Heart right ventricle (tissue), 16 donors: ENCODE data around the gene GRM2. TPM values are rescaled to one million over a fixed set of nuclear protein-coding genes. Genes with fewer than 3 reads are reported as not detected.
A peak's percentile ranks its signal among the peaks of the same experiment; 100 is the strongest.

Source experiments
- ATAC-seq, 8 donors: fragments of 200-7000 bp; cut with Tn5 transposase; one replicate each; pipeline ENCODE4 v1.9.1; 2020; ENCODE audit warnings: mild to moderate bottlenecking in 8 of 8, moderate library complexity in 8 of 8, moderate number of reproducible peaks in 1 of 8
- DNase-seq, 2 donors: peaks; one replicate each; pipeline ENCODE4 v3.0.0-alpha.2; 2020
- H3K27ac ChIP-seq, 10 donors: fragments of 200-600 bp; sonication (generic) in 2 of 10; one replicate each; pipeline versions ENCODE4 v1.5.0 to v1.8.0; 2020 to 2022; ENCODE audit warnings: mild to moderate bottlenecking in 3 of 10
- H3K27me3 ChIP-seq, 7 donors: fragments of 200-600 bp; one replicate each; pipeline ENCODE4 v1.8.0; 2021 to 2022; ENCODE audit warnings: mild to moderate bottlenecking in 2 of 7
- H3K36me3 ChIP-seq, 9 donors: fragments of 200-600 bp; sonication (generic) in 1 of 9; one replicate each; pipeline versions ENCODE4 v1.5.0 to v1.8.0; 2020 to 2022; ENCODE audit warnings: mild to moderate bottlenecking in 2 of 9
- H3K4me1 ChIP-seq, 9 donors: fragments of 200-600 bp; sonication (generic) in 1 of 9; one replicate each; pipeline versions ENCODE4 v1.5.0 to v1.8.0; 2020 to 2022; ENCODE audit warnings: mild to moderate bottlenecking in 4 of 9
- H3K4me3 ChIP-seq, 10 donors: fragments of 200-600 bp; sonication (generic) in 2 of 10; one replicate each; pipeline versions ENCODE4 v1.5.0 to v1.8.0; 2020 to 2022; ENCODE audit warnings: mild to moderate bottlenecking in 7 of 10, moderate library complexity in 2 of 10
- H3K9me3 ChIP-seq, 11 donors: fragments of 200-600 bp in 10 of 11; sonication (generic) in 2 of 11; one replicate each; pipeline versions ENCODE4 v1.5.0 to v1.8.0; 2013 to 2022; ENCODE audit warnings: mild to moderate bottlenecking in 2 of 11, control low read depth in 1 of 11, moderate library complexity in 1 of 11
- CTCF ChIP-seq, 9 donors: fragments of 200-600 bp; sonication (generic) in 2 of 9; IDR thresholded peaks; one replicate each; pipeline versions ENCODE4 v1.5.0 to v1.8.0; 2021 to 2022; ENCODE audit warnings: antibody characterized with exemption in 9 of 9, mild to moderate bottlenecking in 5 of 9, moderate library complexity in 1 of 9
- WGBS, 2 donors: extraction: QIAGEN DNeasy Blood & Tissue Kit; methylation state at CpG; one replicate each; pipeline ENCODE4 v1.1.7; 2013; ENCODE audit warnings: inconsistent platforms in 1 of 2; 5-methylcytosine and 5-hydroxymethylcytosine counted together
- intact Hi-C, 10 donors: fragments of 100-400 bp; cut with DNase I; formaldehyde crosslinking; loops; one replicate each; pipeline versions ENCODE4 v1.11.1 to v1.14.2; 2022
- polyA plus RNA-seq, 2 donors: library from polyadenylated mRNA; stranded (reverse); fragments of 200-250 nt; gene quantifications; one replicate each; pipeline ENCODE4 v1.2.3, GENCODE V29; 2013
- total RNA-seq, 10 donors: library from RNA; stranded (reverse); fragmentation: NEBNext Ultra II Directional in 3 of 10; extraction: Animal tissue kit (Norgen Biotek cat#: 25700) in 3 of 10; gene quantifications; one replicate each; pipeline versions ENCODE4 v1.2.1 to v1.2.4, GENCODE V29; 2021 to 2023
- donor health status: Arrhythmogenic right ventricular cardiomyopathy.
- donor health status: ischemic (EF 13 %, LVEDD 7.1; RV severe dilation, severe dysfunction).
- donor health status: healthy with polysubstance abuse.
- donor health status: DM: no; HTN: yes; CAD: no.
- donor health status: DM: no; HTN: no; CAD: no.
- donor health status: ischemic (EF 25% LVEDD 6.9; RV normal size, moderate dysfunction).
- donor health status: ischemic (EF 25% LVEDD 5.7; RV mildly dilated, moderate dysfunction).
- donor health status: healthy.
- donor health status: DM: yes; HTN: yes; CAD: no.
- donor health status: Ischemic cardiomyopathy.
- donor health status: ischemic (EF 35%, LVEDD 5.7; RV mildly dilated, moderate dysfunction).
- donor health status: nonischemic (EF 11% LVEDD 7.7; RV severe dilation, severe dysfunction).
- donor health status: DM: yes; HTN: yes; CAD: no.
- donor health status: PGD.
- donor health status: ischemic (EF 29% LVEDD 5.4; RV normal size, mild dysfunction).
- donor health status: nonischemic (EF 23%, LVEDD 6.1; RV moderate dilation, normal function).

The GRM2 gene
- total and polyA plus RNA-seq, 12 donors: 0.04 to 0.66 (median 0.37) TPM; not detected in 1

- Histone ChIP-seq H3K27me3 (no peaks in the 10 kb centered on the region), H3K4me3 (peak within 1 kb of the TSS; percentile 72 to 98 (median 88)), H3K27ac (peak within 1 kb of the TSS; percentile 90 to 99 (median 97)), H3K36me3 (peaks cover 0 to 21% (median 0%) of the 10 kb centered on the region in 9 donors), H3K4me1 (peaks cover 7 to 65% (median 40%) of the 10 kb centered on the region in 9 donors), H3K9me3 (no peaks in the 10 kb centered on the region)
- 1% methylated on average over 78 to 81 of the region's 81 CpGs for WGBS, 2 donors
- ATAC-seq (peak; percentile 90 to 96 (median 94)), DNase-seq (peak; percentile 87 to 95)
- TF ChIP-seq CTCF (IDR thresholded peaks at IDR 0.05): peak in 1 of 9 donors; percentile 10
- intact Hi-C loops: loop anchor here in 6 of 10 donors (1.0 to 10.0 kb wide), 5 partner anchors 169 to 284 kb away; partner anchors contain the start of genes DCAF1 (in 3 of the 6), RBM15B (in 3 of the 6) and MANF (in 1 of the 6)
Measured at GRCh38 chr3:51670823-51671733, 35.8 kb upstream of the GRM2 start, which contains the start of gene TEX264. Gene TEX264, plus strand, starts transcription at chr3:51671252. Its CDS starts 3,053 bp downstream, at chr3:51674305.

- peak overlapping the region; percentile 72 to 98 (median 88) for H3K4me3 ChIP-seq
- peak in 1 of 9 donors; percentile 10 for TF ChIP-seq CTCF (IDR thresholded peaks at IDR 0.05)
- peaks cover 0 to 30% (median 7%) of the 10 kb centered on the region in 9 donors for H3K36me3 ChIP-seq
- peak overlapping the region; percentile 90 to 99 (median 97) for H3K27ac ChIP-seq
- intact Hi-C loops: loop anchor here in 6 of 10 donors (2.0 to 10.0 kb wide), 4 partner anchors 170 to 285 kb away; partner anchors contain the start of genes DCAF1 (in 3 of the 6), RBM15B (in 3 of the 6) and MANF (in 1 of the 6)
- H3K27me3 ChIP-seq: no peaks in the 10 kb centered on the region
- ATAC-seq: peak; percentile 70 to 88 (median 82)
- H3K9me3 ChIP-seq: no peaks in the 10 kb centered on the region
- peak; percentile 75 to 78 for DNase-seq
- peaks cover 7 to 66% (median 43%) of the 10 kb centered on the region in 9 donors for H3K4me1 ChIP-seq
- WGBS, 2 donors: 7 to 8% methylated on average over 40 of the region's 40 CpGs
Measured at GRCh38 chr3:51671734-51672475, 35.0 kb upstream of the GRM2 start.

GRCh38 chr3:51673181-51673801 lies 33.6 kb upstream of the GRM2 start:
- H3K4me3 ChIP-seq: no peak overlapping the region
- WGBS, 2 donors: 69 to 71% methylated on average over 4 of the region's 4 CpGs
- H3K36me3 ChIP-seq: peaks cover 0 to 43% (median 8%) of the 10 kb centered on the region in 9 donors
- intact Hi-C loops: loop anchor here in 5 of 10 donors (5.0 to 10.0 kb wide), 3 partner anchors 171 to 286 kb away; partner anchors contain the start of genes RBM15B (in 3 of the 5), DCAF1 (in 1 of the 5) and MANF (in 1 of the 5)
- peaks cover 7 to 76% (median 54%) of the 10 kb centered on the region in 9 donors for H3K4me1 ChIP-seq
- ATAC-seq (no peak), DNase-seq (no peak)
- H3K27ac ChIP-seq: peak overlapping the region in 5 of 10 donors; percentile 25 to 98 (median 97)
- no peaks in the 10 kb centered on the region for H3K9me3 ChIP-seq
- no peaks in the 10 kb centered on the region for H3K27me3 ChIP-seq
- TF ChIP-seq CTCF (IDR thresholded peaks at IDR 0.05): no peak
